ENCODE measurements around the gene GASK1B. TPM values are rescaled to one million over a fixed set of nuclear protein-coding genes. Genes with fewer than 3 reads are reported as not detected.

GASK1B gene
- total RNA-seq, 4 donors from 2014 or later, result 7.9 to 22.5 (median 14.1) TPM

- no peak for TF ChIP-seq POLR2A (IDR thresholded peaks at IDR 0.05)
- no peak for TF ChIP-seq EP300 (IDR thresholded peaks at IDR 0.05; ENCODE audit: low read depth)
- TF ChIP-seq POLR2AphosphoS5 (IDR thresholded peaks at IDR 0.05), result no peak
- TF ChIP-seq CTCF (IDR thresholded peaks at IDR 0.05), result no peak
- Histone ChIP-seq H3K9me3 (no peaks in the 10 kb centered on the region), H3K36me3 (no peaks in the 10 kb centered on the region), H3K27me3 (no peaks in the 10 kb centered on the region), H3K27ac (no peak overlapping the region), H3K4me1 (peaks cover 0 to 19% (median 10%) of the 10 kb centered on the region in 4 donors), H3K4me3 (no peak overlapping the region)
- DNase-seq, result no peak
- intact Hi-C loops (cut with DNase I; ENCODE audit: low total_unique reads) (no loop called here), in situ Hi-C loops (cut with MboI; ENCODE audit: low pct_ligation_motif_present in 1 of 4, low pct_unique_long_range_greater_than_20kb in 1 of 4, low sequenced_read_pairs in 3 of 4) (no loop called here)
- 77 to 94% methylated on average over 2 of the region's 2 CpGs for WGBS, 2 donors (ENCODE audit: low coverage in 1 of 2)
Measured at GRCh38 chr4:158213466-158213865, 40.6 kb upstream of the GASK1B start.

GRCh38 chr4:158211222-158211621 lies 38.4 kb upstream of the GASK1B start:
- Histone ChIP-seq H3K4me1 (peaks cover 0 to 19% (median 10%) of the 10 kb centered on the region in 4 donors), H3K27ac (peak overlapping the region; percentile 81 to 91 (median 86)), H3K27me3 (no peaks in the 10 kb centered on the region), H3K4me3 (peak overlapping the region in 3 of 4 donors; percentile 32 to 55 (median 37)), H3K9me3 (no peaks in the 10 kb centered on the region), H3K36me3 (no peaks in the 10 kb centered on the region)
- intact Hi-C loops (cut with DNase I; ENCODE audit: low total_unique reads), result no loop called here
- DNase-seq, result peak; percentile 35
- no peak for TF ChIP-seq POLR2A (IDR thresholded peaks at IDR 0.05)
- no peak for TF ChIP-seq CTCF (IDR thresholded peaks at IDR 0.05)
- peak in 2 of 3 donors; percentile 33 to 35 for TF ChIP-seq POLR2AphosphoS5 (IDR thresholded peaks at IDR 0.05)
- TF ChIP-seq EP300 (IDR thresholded peaks at IDR 0.05; ENCODE audit: low read depth), result no peak
- WGBS, 2 donors (ENCODE audit: low coverage in 1 of 2), result 39 to 70% methylated on average over 3 of the region's 3 CpGs
- in situ Hi-C loops (cut with MboI; ENCODE audit: low pct_ligation_motif_present in 1 of 4, low pct_unique_long_range_greater_than_20kb in 1 of 4, low sequenced_read_pairs in 3 of 4), result no loop called here

- Histone ChIP-seq H3K27me3 (no peaks in the 10 kb centered on the region), H3K9me3 (no peaks in the 10 kb centered on the region), H3K27ac (peak within 1 kb of the TSS; percentile 81 to 91 (median 86)), H3K4me1 (peaks cover 0 to 19% (median 10%) of the 10 kb centered on the region in 4 donors), H3K4me3 (peak within 1 kb of the TSS in 3 of 4 donors; percentile 32 to 55 (median 37)), H3K36me3 (no peaks in the 10 kb centered on the region)
- intact Hi-C loops (cut with DNase I; ENCODE audit: low total_unique reads), result no loop called here
- peak; percentile 92 for DNase-seq
- 12 to 38% methylated on average over 10 to 34 of the region's 34 CpGs for WGBS, 2 donors (ENCODE audit: low coverage in 1 of 2)
- peak; percentile 82 to 91 (median 87) for TF ChIP-seq POLR2AphosphoS5 (IDR thresholded peaks at IDR 0.05)
- no peak for TF ChIP-seq EP300 (IDR thresholded peaks at IDR 0.05; ENCODE audit: low read depth)
- TF ChIP-seq POLR2A (IDR thresholded peaks at IDR 0.05), result peak; percentile 94
- TF ChIP-seq CTCF (IDR thresholded peaks at IDR 0.05), result peak in 1 of 5 experiments; percentile 8
- in situ Hi-C loops (cut with MboI; ENCODE audit: low pct_ligation_motif_present in 1 of 4, low pct_unique_long_range_greater_than_20kb in 1 of 4, low sequenced_read_pairs in 3 of 4), result no loop called here
Measured at GRCh38 chr4:158209825-158210807, 37.3 kb upstream of the GASK1B start, which contains the start of gene TMEM144. TSS of gene TMEM144 (plus strand) at chr4:158210486. CDS start at chr4:158212668, 2,182 bp downstream.

GRCh38 chr4:158208963-158209640 lies 36.3 kb upstream of the GASK1B start:
- no peaks in the 10 kb centered on the region for H3K9me3 ChIP-seq
- no peaks in the 10 kb centered on the region for H3K36me3 ChIP-seq
- WGBS, 2 donors (ENCODE audit: low coverage in 1 of 2), result 81 to 93% methylated on average over 2 to 5 of the region's 5 CpGs
- H3K4me3 ChIP-seq, result no peak overlapping the region
- no peak for TF ChIP-seq CTCF (IDR thresholded peaks at IDR 0.05)
- in situ Hi-C loops (cut with MboI; ENCODE audit: low pct_ligation_motif_present in 1 of 4, low pct_unique_long_range_greater_than_20kb in 1 of 4, low sequenced_read_pairs in 3 of 4), result no loop called here
- H3K4me1 ChIP-seq, result peaks cover 0 to 19% (median 10%) of the 10 kb centered on the region in 4 donors
- H3K27me3 ChIP-seq, result no peaks in the 10 kb centered on the region
- intact Hi-C loops (cut with DNase I; ENCODE audit: low total_unique reads), result no loop called here
- H3K27ac ChIP-seq, result peak overlapping the region; percentile 81 to 91 (median 86)
- no peak for DNase-seq
